IMR-90 (cell line): ENCODE data around the gene HDAC6. TPM values are rescaled to one million over a fixed set of nuclear protein-coding genes. Genes with fewer than 3 reads are reported as not detected.

ENCODE experiments used
- ATAC-seq: fragments of 200-7000 bp; cut with Tn5 transposase; 2 replicates; pipeline ENCODE4 v1.9.1; 2020; ENCODE audit warnings: low read depth, mild to moderate bottlenecking, moderate library complexity
- BruUV-seq: library from RNA; stranded (reverse); fragments of 400-500 nt; replicated peaks from 2 replicates; lab custom pipeline; 2021; lab: Mats Ljungman, UMichigan
- CTCF ChIA-PET: fragments of 300-600 bp; formaldehyde crosslinking; extraction: SDS; loops from one replicate; lab custom pipeline; 2021; ENCODE audit warnings: antibody characterized with exemption; lab: Yijun Ruan, JAX
- POLR2A ChIA-PET: fragments of 300-600 bp; sonication (Branson Sonifier 250); formaldehyde crosslinking; loops from one replicate; lab custom pipeline; 2022; ENCODE audit warnings: antibody characterized with exemption; ENCODE audit not compliant: unreplicated experiment; lab: Charles Lee
- DNase-seq: peaks from one replicate; pipeline ENCODE4 v3.0.0; 2013
- H2AFZ ChIP-seq: replicated peaks from 2 replicates; pipeline ENCODE3; 2013; ENCODE audit warnings: low read length, mild to moderate bottlenecking; ENCODE audit not compliant: poor library complexity
- H2AK5ac ChIP-seq: 2 replicates; pipeline ENCODE4 v1.6.1; 2013; ENCODE audit warnings: low read depth, low read length, inconsistent platforms
- H2AK9ac ChIP-seq: replicated peaks from 2 replicates; pipeline ENCODE3; 2013; ENCODE audit warnings: mild to moderate bottlenecking, low read depth, low read length, moderate library complexity; ENCODE audit not compliant: poor library complexity
- H2BK120ac ChIP-seq: 2 replicates; pipeline ENCODE4 v1.6.1; 2013; ENCODE audit warnings: low read depth, low read length, inconsistent platforms
- H2BK15ac ChIP-seq: 3 replicates; pipeline ENCODE4 v1.6.1; 2013; ENCODE audit warnings: low read depth, low read length, inconsistent platforms
- H2BK20ac ChIP-seq: 2 replicates; pipeline ENCODE4 v1.6.1; 2013; ENCODE audit warnings: low read depth, mild to moderate bottlenecking, inconsistent platforms, low read length, moderate library complexity
- H2BK5ac ChIP-seq: 2 replicates; pipeline ENCODE4 v1.6.1; 2013; ENCODE audit warnings: mild to moderate bottlenecking, low read depth, low read length, inconsistent platforms; ENCODE audit not compliant: poor library complexity, severe bottlenecking
- H3K14ac ChIP-seq: replicated peaks from 2 replicates; pipeline ENCODE4 v1.6.1; 2013; ENCODE audit warnings: low read depth, low read length, inconsistent platforms
- H3K18ac ChIP-seq: 2 replicates; pipeline ENCODE4 v1.6.1; 2013; ENCODE audit warnings: low read depth, low read length, control low read depth
- H3K23ac ChIP-seq: 2 replicates; pipeline ENCODE4 v1.6.1; 2013; ENCODE audit warnings: low read depth, low read length, inconsistent platforms
- H3K27ac ChIP-seq: 2 replicates; pipeline ENCODE4 v1.5.1; 2013; ENCODE audit warnings: mild to moderate bottlenecking, control low read depth, low read length; ENCODE audit not compliant: insufficient read depth
- H3K27me3 ChIP-seq: 2 replicates; pipeline ENCODE4 v1.6.1; 2013; ENCODE audit warnings: low read length; ENCODE audit not compliant: control insufficient read depth, insufficient read depth
- H3K36me3 ChIP-seq: 2 replicates; pipeline ENCODE4 v1.6.1; 2013; ENCODE audit warnings: low read length, mixed read lengths; ENCODE audit not compliant: control insufficient read depth, insufficient read depth
- H3K4ac ChIP-seq: 2 replicates; pipeline ENCODE4 v1.6.1; 2013; ENCODE audit warnings: low read depth, low read length, inconsistent platforms
- H3K4me1 ChIP-seq: 2 replicates; pipeline ENCODE4 v1.6.1; 2013; ENCODE audit warnings: low read length, mixed read lengths; ENCODE audit not compliant: control insufficient read depth, insufficient read depth
- H3K4me2 ChIP-seq: 2 replicates; pipeline ENCODE4 v1.6.1; 2013; ENCODE audit warnings: low read depth, mild to moderate bottlenecking, control low read depth, low read length, moderate library complexity
- H3K4me3 ChIP-seq: 2 replicates; pipeline ENCODE4 v1.5.1; 2013; ENCODE audit warnings: low read depth, mild to moderate bottlenecking, control low read depth, low read length, moderate library complexity; ENCODE audit not compliant: insufficient read depth
- H3K56ac ChIP-seq: 2 replicates; pipeline ENCODE4 v1.6.1; 2013; ENCODE audit warnings: low read length, inconsistent platforms; ENCODE audit not compliant: insufficient read depth; ENCODE audit errors: extremely low read depth
- H3K79me1 ChIP-seq, 2 experiments: 2 replicates each; pipeline ENCODE4 v1.6.1; 2013; ENCODE audit warnings: low read length in 2 of 2, inconsistent platforms in 1 of 2, low read depth in 1 of 2
- H3K9ac ChIP-seq: 2 replicates; pipeline ENCODE4 v1.6.1; 2013; ENCODE audit warnings: low read depth, low read length, control low read depth
- H3K9me1 ChIP-seq: 2 replicates; pipeline ENCODE4 v1.6.1; 2013; ENCODE audit warnings: low read length, inconsistent platforms; ENCODE audit not compliant: insufficient read depth
- H3K9me3 ChIP-seq: 2 replicates; pipeline ENCODE4 v1.6.1; 2013; ENCODE audit warnings: low read length; ENCODE audit not compliant: control insufficient read depth, insufficient read depth
- H4K20me1 ChIP-seq: 2 replicates; pipeline ENCODE4 v1.6.1; 2013; ENCODE audit warnings: low read length, inconsistent platforms; ENCODE audit not compliant: insufficient read depth
- H4K5ac ChIP-seq: 2 replicates; pipeline ENCODE4 v1.6.1; 2013; ENCODE audit warnings: mild to moderate bottlenecking, low read depth, low read length, control low read depth
- H4K8ac ChIP-seq, 2 experiments: 2 replicates each; pipeline ENCODE4 v1.6.1; 2013; ENCODE audit warnings: low read depth in 2 of 2, low read length in 2 of 2, control low read depth in 1 of 2, inconsistent platforms in 1 of 2
- H4K91ac ChIP-seq: 2 replicates; pipeline ENCODE4 v1.6.1; 2013; ENCODE audit warnings: low read depth, low read length, inconsistent platforms; ENCODE audit not compliant: insufficient read depth
- BHLHE40 ChIP-seq: fragments of 150-350 bp; IDR thresholded peaks from 2 replicates; pipeline ENCODE4 v1.6.1; 2016; ENCODE audit warnings: mild to moderate bottlenecking, low read depth, low read length
- CEBPB ChIP-seq: IDR thresholded peaks from 2 replicates; pipeline ENCODE4 v1.6.1; 2012; ENCODE audit warnings: low read depth, low read length, improper control_type of control experiment
- CHD1 ChIP-seq: IDR thresholded peaks from 2 replicates; pipeline ENCODE4 v1.6.1; 2012; ENCODE audit warnings: low read depth, low read length, improper control_type of control experiment
- MAFK ChIP-seq: IDR thresholded peaks from 2 replicates; pipeline ENCODE4 v1.6.1; 2012; ENCODE audit warnings: low read depth, low read length, improper control_type of control experiment
- MAZ ChIP-seq: IDR thresholded peaks from 2 replicates; pipeline ENCODE4 v1.6.1; 2012; ENCODE audit warnings: low read depth, mild to moderate bottlenecking, low read length, improper control_type of control experiment, moderate library complexity, borderline replicate concordance
- NFE2L2 ChIP-seq: fragments of 150-350 bp; IDR thresholded peaks from 2 replicates; pipeline ENCODE4 v1.6.1; 2016; ENCODE audit warnings: low read depth, mild to moderate bottlenecking, low read length
- RAD21 ChIP-seq: IDR thresholded peaks from 2 replicates; pipeline ENCODE4 v1.6.1; 2012; ENCODE audit warnings: low read length, improper control_type of control experiment
- RCOR1 ChIP-seq: IDR thresholded peaks from 2 replicates; pipeline ENCODE4 v1.6.1; 2012; ENCODE audit warnings: mild to moderate bottlenecking, low read length, improper control_type of control experiment; ENCODE audit not compliant: insufficient replicate concordance
- RFX5 ChIP-seq: IDR thresholded peaks from 2 replicates; pipeline ENCODE4 v1.8.0; 2012; ENCODE audit warnings: low read depth, mild to moderate bottlenecking, low read length, moderate library complexity
- SMC3 ChIP-seq: fragments of 150-350 bp; IDR thresholded peaks from 2 replicates; pipeline ENCODE4 v1.6.1; 2016; ENCODE audit warnings: low read depth, mild to moderate bottlenecking, antibody characterized with exemption, low read length, moderate library complexity
- WGBS, 2 experiments: methylation state at CpG; one replicate each; pipeline versions ENCODE4 v1.1.5 to v1.1.7; 2013; ENCODE audit warnings: missing lambda C conversion rate in 2 of 2; ENCODE audit not compliant: insufficient read length in 1 of 2; ENCODE audit errors: extremely low coverage in 2 of 2; 5-methylcytosine and 5-hydroxymethylcytosine counted together
- dilution Hi-C: fragments of 300-500 bp; cut with HindIII; formaldehyde crosslinking; loops from one replicate; pipeline ENCODE4 v1.14.3; 2018; ENCODE audit warnings: low sequenced_read_pairs; ENCODE audit not compliant: unreplicated experiment
- in situ Hi-C: fragments of 300-500 bp; cut with MboI; formaldehyde crosslinking; loops from 3 replicates; pipeline ENCODE4 v1.14.3; 2019; ENCODE audit warnings: low sequenced_read_pairs, inconsistent platforms, mixed read lengths
- intact Hi-C: fragments of 100-400 bp; cut with micrococcal nuclease; formaldehyde crosslinking; loops from 2 replicates; pipeline ENCODE4 v1.10.0; 2022
- polyA plus RNA-seq, 3 experiments: library from polyadenylated mRNA; depleted of rRNA; stranded (reverse); fragments of >200 nt; gene quantifications; 2 replicates each; pipeline ENCODE4 v1.2.3, GENCODE V29; 2012; ENCODE audit warnings: low replicate concordance in 1 of 3
- total RNA-seq: library from RNA; depleted of rRNA; stranded (reverse); fragments of >200 nt; gene quantifications from 2 replicates; pipeline ENCODE4 v1.2.3, GENCODE V29; 2012
- TF ChIP-seq, protein P1 (sequence below): fragments of 150-350 bp; IDR thresholded peaks from 2 replicates; pipeline ENCODE4 v1.6.1; 2017; ENCODE audit warnings: mild to moderate bottlenecking, antibody characterized with exemption, low read length, low read depth
- TF ChIP-seq, protein P2 (sequence below): conservative IDR thresholded peaks from 2 replicates; pipeline ENCODE4 v1.5.1; 2012; ENCODE audit warnings: mild to moderate bottlenecking, low read depth, low read length, improper control_type of control experiment

Gene HDAC6
- total and polyA plus RNA-seq, 2 of the 4 experiments (the other 2 are of a cell fraction), result 16.8 to 26.3 TPM

DNA sequence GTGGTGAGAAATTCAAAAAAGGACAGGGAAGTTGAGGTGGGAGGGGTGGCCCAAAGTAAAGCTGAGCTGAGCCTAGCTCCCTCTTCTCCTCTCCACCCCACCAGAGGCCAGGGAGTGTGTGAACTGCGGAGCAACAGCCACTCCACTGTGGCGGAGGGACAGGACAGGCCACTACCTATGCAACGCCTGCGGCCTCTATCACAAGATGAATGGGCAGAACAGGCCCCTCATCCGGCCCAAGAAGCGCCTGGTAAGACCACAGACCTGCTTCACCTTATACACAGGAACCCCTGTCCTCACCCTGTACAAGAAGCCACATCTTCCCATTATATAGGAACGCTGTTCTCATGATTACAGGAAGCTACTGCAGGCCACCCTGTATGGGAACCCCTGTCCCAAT lies 9.6 kb upstream of the HDAC6 start:
- CTCF ChIA-PET, result no interaction called here

More for the DNA sequence above, 9.6 kb upstream of the HDAC6 start:
- H2AK9ac ChIP-seq, result no peak overlapping the region
- no peak for TF ChIP-seq RCOR1
- TF ChIP-seq RFX5, result no peak
- TF ChIP-seq, protein P1, sequence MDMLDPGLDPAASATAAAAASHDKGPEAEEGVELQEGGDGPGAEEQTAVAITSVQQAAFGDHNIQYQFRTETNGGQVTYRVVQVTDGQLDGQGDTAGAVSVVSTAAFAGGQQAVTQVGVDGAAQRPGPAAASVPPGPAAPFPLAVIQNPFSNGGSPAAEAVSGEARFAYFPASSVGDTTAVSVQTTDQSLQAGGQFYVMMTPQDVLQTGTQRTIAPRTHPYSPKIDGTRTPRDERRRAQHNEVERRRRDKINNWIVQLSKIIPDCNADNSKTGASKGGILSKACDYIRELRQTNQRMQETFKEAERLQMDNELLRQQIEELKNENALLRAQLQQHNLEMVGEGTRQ, result no peak
- TF ChIP-seq, protein P2, sequence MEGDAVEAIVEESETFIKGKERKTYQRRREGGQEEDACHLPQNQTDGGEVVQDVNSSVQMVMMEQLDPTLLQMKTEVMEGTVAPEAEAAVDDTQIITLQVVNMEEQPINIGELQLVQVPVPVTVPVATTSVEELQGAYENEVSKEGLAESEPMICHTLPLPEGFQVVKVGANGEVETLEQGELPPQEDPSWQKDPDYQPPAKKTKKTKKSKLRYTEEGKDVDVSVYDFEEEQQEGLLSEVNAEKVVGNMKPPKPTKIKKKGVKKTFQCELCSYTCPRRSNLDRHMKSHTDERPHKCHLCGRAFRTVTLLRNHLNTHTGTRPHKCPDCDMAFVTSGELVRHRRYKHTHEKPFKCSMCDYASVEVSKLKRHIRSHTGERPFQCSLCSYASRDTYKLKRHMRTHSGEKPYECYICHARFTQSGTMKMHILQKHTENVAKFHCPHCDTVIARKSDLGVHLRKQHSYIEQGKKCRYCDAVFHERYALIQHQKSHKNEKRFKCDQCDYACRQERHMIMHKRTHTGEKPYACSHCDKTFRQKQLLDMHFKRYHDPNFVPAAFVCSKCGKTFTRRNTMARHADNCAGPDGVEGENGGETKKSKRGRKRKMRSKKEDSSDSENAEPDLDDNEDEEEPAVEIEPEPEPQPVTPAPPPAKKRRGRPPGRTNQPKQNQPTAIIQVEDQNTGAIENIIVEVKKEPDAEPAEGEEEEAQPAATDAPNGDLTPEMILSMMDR, result no peak
- TF ChIP-seq BHLHE40, result no peak
- TF ChIP-seq NFE2L2, result no peak
- no peak for TF ChIP-seq MAFK
- no peak for TF ChIP-seq CHD1
- no peak for TF ChIP-seq RAD21
- no peak for TF ChIP-seq MAZ
- TF ChIP-seq SMC3, result no peak
- no peak for TF ChIP-seq CEBPB
- H3K79me1 ChIP-seq, result no peaks in the 10 kb centered on the region
- no peak overlapping the region for H2BK120ac ChIP-seq
- no peak overlapping the region for H3K14ac ChIP-seq
- H3K27me3 ChIP-seq, result peaks cover 12% of the 10 kb centered on the region
- dilution Hi-C loops (no loop called here), intact Hi-C loops (no loop called here), in situ Hi-C loops (no loop called here)
- H2BK15ac ChIP-seq, result no peak overlapping the region
- no TSS peak for BruUV-seq
- H2AK5ac ChIP-seq, result no peak overlapping the region
- H2AFZ ChIP-seq, result no peak overlapping the region
- no peak overlapping the region for H2BK5ac ChIP-seq
- H3K18ac ChIP-seq, result no peak overlapping the region
- no peaks in the 10 kb centered on the region for H3K36me3 ChIP-seq
- no peak overlapping the region for H3K56ac ChIP-seq
- no peak overlapping the region for H2BK20ac ChIP-seq
- H3K4me3 ChIP-seq, result no peak overlapping the region
- H4K5ac ChIP-seq, result no peak overlapping the region
- 84% methylated on average over 3 of the region's 7 CpGs; no CpG with 5 or more reads in 1 of the 2 experiments for whole genome bisulfite sequencing, 2 experiments
- H3K4me1 ChIP-seq, result no peaks in the 10 kb centered on the region; the same call in none of the 2 replicates
- no peak overlapping the region for H3K4me2 ChIP-seq
- H3K9ac ChIP-seq, result no peak overlapping the region
- ATAC-seq (no peak), DNase-seq (no peak)
- no peak overlapping the region for H4K8ac ChIP-seq
- no peak overlapping the region for H3K23ac ChIP-seq
- H3K9me3 ChIP-seq, result no peaks in the 10 kb centered on the region
- H4K91ac ChIP-seq, result no peak overlapping the region
- no peaks in the 10 kb centered on the region for H4K20me1 ChIP-seq
- no peak overlapping the region for H3K4ac ChIP-seq
- POLR2A ChIA-PET, result no interaction called here
- peaks cover 7% of the 10 kb centered on the region; the same call in 1 of the 2 replicates for H3K9me1 ChIP-seq
- no peak overlapping the region for H3K27ac ChIP-seq
